Suprapubic skin (tissue), 3 donors: ENCODE measurements around the gene STOX1.

Source experiments
- CTCF ChIP-seq, 2 donors: fragments of 200-600 bp in 1 of 2; fragments of 450-650 bp in 1 of 2; sonication (generic) in 1 of 2; IDR thresholded peaks; one replicate each; pipeline ENCODE4 v1.5.1; 2016 to 2019; ENCODE audit warnings: antibody characterized with exemption in 2 of 2, mild to moderate bottlenecking in 1 of 2, moderate library complexity in 1 of 2
- POLR2AphosphoS5 ChIP-seq, 3 donors: sonication (generic); formaldehyde crosslinking; IDR thresholded peaks; one replicate each; pipeline ENCODE4 v1.6.1; 2017; ENCODE audit warnings: antibody characterized with exemption in 3 of 3

DNA sequence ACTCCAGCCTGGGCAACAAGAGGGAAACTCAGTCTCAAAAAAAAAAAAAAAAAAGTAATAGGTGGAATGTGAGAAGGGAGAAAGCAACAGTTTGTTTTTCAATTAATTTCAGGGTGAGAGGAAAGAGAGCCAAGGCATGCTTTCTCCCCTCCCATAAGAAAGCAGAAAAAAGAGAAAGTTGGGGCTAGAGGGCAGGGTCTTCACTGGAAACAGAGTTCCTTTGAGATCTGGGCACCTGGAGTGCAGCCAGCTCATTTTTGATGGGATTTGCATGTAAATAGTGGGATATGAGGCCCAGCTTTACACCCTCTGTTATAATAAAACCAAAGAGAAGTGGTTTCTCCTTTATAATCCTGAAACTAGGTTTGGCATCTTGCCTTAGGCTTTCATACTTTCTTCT is 13.8 kb upstream of the STOX1 start:
- TF ChIP-seq CTCF (IDR thresholded peaks at IDR 0.05) (no peak), POLR2AphosphoS5 (IDR thresholded peaks at IDR 0.05) (no peak)
